Kidney capillary endothelial cell (primary cell): ENCODE measurements around the gene LHFPL2.
"Not testable (repeated sequence)": the region's sequence is repeated elsewhere in the genome, so short reads cannot be mapped to it uniquely, and the experiment has no call there.

Experiments used
- DNase-seq: peaks from one replicate; pipeline ENCODE4 v3.0.0-alpha.2; 2018; ENCODE audit warnings: low spot score

LHFPL2 gene

DNA sequence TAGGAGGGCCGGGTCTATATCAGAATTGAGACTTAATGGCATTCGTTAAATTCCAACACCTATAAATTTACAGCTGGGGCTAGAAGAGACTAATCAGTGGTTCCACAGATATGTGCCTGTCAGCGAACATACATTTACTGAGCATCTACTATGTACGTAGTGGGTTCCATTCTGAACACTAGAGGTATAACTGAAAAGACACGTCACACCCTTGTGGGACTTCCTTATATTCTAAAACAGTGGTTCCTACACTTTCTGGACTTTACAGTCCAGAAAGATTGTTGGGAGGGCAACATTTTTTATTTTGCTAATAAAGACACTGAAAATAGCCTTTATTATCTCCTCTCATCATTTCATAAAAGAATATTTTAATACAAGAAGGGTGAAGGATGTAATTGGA lies 147.7 kb downstream of the LHFPL2 start:
- no peak for DNase-seq

DNA sequence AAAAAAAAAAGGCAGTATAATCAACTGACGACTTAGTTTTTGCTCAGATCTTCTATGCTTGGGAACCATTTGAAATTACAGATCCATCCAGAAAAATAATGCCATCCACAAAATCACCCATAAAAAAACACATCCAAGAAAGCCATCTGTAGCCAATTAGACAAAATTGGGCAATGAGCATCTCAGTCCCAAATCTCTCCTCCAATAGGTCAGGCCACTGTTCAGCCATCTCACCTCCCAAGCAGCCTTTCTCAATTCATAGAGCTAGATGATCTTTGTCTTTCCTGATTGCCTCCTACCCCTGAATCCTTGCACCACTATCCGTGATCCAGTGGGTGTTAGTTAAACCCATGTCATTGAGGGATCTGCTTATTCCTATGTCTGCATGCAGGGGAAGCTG lies 148.5 kb downstream of the LHFPL2 start:
- no peak for DNase-seq

DNA sequence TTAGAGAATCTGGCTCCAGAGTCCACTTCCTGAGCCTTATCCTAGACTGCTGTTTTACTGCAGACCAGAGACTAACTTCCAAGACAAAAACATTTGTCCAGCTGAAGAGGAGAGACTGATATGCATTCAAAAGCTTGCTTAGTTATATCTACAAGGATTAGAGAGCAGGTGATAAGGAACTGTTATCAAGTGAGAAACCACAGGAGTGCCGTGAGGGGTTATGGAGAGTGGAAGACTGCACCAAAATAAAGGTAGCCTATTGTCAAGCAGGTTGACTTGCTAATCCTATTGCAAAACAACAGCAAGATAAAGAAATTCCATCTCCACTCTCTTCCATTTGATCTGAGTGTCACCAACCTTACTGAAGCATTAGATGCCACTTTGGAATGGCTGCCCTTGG lies 149.1 kb downstream of the LHFPL2 start:
- DNase-seq: no peak

DNA sequence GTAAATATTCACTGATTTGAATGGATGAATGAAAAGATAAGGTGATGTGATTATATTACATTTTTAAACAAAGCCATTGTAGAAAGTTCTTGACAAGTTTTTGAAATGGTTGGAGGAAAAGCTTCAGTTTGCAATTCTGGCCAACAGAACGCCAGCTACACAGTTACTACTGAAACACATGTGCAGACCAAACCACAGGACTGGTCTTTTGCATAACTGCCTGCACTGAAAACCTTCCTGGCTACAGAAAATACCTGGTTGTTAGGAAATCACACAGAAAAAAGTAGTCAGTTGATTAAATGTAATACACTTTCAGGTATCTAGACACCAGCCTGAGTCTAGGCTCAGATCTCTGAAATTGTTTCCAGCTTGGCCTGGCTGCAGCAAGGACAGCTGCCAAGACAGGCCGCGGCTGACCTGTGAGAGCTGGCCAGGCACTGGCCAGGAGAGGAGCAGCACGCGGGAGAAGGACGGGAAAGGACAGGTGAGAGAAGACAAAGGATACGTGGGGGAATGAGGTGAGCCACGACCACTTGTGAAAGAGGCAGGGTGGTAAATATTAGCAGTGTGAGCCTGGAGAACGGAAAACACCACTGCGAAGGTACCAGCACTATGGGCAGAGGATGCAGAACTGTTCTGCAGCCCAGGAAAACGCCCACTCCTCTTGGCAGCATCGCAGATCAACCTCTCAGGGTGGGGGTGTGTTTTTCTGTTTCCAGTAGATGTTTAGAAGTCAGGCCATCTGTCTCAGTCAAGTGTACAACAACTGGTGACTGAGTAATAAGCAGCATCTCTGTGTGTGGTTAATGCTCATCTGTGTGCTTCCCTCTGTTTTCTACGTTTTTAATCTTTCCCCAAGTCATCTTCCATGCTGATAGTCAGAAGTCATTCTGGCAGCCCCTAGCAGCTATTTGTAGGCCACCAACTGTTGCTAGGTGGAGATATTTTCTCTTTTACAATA lies 150.7 kb downstream of the LHFPL2 start:
- no peak for DNase-seq

DNA sequence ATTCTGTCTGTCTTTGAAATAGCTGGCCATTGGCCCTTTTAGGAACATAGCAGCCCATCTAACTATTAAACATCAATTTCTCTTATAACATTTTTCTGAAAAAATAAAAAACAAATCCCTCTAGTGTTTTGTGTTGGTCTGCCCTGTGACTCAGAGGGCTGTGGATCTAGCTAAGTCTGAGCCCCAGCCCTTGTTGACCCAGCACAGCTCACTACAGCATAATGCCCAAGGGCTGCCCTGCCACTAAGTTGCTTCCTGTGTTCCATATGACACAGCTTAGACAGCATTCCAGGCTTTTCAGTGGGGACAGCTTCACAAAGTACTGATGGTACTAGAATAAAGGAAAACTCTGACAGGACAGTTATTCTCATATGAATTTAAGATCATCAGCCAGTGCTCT lies 152.2 kb downstream of the LHFPL2 start:
- DNase-seq: peak; percentile 75

DNA sequence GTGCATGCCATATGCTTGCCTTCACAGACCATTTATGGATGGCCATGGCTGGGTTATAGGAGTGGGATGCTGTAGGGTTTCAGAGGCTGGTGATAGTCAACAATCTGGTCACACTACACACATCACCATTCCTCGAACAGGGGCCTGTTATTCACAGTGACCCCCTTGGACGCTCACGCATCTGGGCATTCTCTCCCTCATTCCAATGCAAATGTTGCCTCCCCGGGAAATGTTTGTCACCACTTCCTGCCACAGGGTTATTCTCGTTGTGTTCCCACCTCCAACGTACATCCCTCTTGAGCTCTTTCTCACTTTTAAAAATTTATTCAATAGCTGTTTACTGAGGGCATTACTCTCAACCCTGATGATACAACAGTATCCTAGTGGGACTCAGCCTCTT lies 152.8 kb downstream of the LHFPL2 start:
- DNase-seq: no peak

DNA sequence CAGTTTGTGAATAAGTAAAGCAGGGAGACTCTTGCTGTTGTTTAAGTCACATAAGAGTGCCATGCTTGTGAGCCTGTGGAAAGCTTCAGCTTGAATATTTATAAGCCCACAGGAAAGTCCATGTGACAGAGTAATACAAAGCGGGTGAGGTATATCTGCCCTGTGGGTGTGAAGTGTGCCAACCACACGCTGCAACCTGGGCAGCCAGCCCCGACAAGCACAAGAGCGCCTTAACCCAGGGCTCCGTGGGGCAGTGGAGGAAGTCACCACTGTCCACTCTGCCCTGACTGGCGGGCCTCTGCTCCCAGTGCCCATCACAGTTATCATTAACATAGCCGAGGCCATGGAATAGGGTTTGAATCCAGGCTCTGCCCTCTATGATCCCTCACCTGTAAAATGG lies 155.9 kb downstream of the LHFPL2 start:
- DNase-seq: no peak

DNA sequence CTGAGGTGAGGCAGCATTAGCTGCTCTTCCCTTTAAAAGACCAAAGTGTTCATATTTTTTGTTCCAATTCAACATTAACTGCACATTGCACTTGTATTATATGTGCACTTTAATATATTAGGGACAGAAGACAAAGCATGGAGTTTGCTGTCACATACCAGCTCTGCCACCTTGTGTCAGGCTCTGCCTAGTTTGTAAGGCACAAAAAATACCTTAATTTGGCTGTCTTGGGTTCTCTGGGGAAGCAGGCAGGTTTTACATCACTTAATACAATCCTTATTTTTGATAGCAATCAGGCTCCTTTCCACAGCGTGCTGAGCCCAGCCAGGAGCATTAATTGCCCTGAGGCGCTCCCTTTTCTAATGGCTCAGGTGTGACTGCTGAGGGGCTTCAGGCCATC lies 156.3 kb downstream of the LHFPL2 start:
- no peak for DNase-seq

DNA sequence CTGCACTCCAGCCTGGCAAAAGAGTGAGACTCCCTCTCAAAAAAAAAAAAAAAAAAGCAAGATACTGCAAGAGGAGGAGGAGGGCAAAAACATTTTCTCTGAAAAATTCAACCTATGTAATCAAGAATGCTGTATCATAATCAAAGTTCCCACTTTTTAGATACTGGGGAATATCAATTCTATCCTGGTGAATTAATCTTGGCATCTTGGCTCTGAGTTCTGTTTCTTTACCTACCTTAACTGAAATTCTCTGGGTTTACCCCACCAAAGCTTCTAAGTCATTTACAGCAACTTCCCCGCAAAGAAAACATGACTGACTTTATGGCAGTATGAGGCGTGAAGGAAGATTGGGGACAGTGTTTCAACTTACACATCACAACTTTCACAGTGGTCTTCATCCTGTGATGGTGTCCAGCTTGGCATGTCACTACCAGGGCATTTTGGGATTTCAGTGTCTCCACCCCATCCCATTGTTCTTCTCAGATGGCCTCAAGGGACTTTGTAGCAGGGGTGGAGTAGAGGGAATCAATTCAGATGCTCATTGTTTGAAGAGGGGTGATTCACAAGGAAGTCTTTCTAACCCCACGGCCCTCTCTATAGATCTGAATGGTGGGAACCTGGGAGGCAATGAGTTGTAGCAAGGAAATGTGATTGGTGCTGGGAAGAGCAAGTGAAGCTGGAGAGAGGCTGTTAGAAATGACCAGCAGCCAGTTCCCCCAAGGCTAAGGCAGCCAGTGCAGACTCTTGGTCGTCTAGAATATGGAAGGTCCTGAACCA lies 157.7 kb downstream of the LHFPL2 start:
- DNase-seq: peak; percentile 58

DNA sequence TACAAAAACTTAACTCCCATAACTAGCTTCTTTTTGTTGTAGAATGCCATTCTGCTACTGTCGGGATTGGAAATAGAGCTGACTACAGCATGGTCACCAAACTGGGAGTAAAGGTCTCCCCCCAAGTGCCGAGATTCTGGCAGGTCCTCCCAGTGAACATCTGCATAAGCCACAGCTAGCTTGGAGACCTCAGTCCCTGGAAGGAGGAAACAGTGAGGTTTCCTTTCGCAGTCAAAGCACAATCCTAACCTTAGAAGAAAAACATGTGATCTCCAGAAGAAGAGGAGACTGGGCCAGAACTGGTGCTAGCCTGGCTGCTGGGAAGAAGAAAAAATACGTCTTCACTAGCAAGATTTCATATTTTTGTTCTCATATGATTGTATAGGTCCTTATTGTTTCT lies 160.7 kb downstream of the LHFPL2 start:
- no peak for DNase-seq

DNA sequence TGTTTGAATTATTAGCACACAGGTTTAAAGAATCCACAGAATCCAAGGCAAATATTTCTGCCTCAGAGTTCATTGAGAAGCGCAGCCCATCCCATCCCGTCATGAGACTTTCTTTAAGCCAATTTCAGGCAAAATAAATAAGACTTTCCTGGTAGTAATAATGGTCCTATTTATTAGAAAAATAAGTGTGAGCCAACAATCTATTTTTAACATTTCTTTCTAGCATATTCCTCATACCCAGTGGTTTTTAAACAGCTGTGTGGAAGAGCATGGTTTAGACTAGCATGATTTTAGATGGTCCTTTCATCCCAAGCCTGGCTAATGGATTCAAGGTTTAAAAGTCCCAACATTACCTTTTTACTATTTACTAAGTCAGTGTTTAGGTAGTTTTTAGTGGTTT lies 162.4 kb downstream of the LHFPL2 start:
- DNase-seq: no peak

DNA sequence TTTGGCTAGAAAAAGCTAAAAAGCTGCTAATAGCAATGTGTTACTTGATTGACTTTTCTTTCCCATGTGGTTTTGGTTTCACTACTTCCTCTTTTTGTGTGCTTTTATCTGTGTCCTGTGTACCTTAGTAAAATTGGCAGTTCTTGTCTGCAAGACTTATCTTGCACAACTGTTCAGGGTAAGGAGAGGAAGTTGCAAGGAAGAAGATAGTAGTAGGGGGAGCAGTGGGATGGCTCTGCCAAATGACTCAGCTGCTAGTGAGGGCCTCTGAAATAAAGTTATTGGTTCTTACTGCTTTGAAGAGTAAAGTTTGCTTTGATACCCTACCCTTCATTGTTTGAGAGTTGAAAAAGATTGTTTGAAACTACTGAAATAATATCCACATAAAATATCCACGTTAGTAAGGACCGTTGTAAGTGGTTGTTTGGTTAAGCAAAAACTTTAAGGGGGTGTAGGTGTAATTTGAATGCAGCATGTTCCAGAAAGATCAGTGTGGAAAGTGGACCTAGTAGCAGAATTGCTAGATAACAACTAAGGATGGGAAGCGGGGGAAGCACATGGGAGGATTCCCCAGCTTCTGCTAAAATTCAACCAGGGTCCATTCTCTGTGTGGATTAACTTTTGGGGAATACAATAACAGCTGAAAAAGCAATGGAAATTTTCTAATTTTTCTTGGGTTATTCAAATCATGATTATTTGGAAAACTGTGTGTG lies 164.6 kb downstream of the LHFPL2 start:
- no peak for DNase-seq

DNA sequence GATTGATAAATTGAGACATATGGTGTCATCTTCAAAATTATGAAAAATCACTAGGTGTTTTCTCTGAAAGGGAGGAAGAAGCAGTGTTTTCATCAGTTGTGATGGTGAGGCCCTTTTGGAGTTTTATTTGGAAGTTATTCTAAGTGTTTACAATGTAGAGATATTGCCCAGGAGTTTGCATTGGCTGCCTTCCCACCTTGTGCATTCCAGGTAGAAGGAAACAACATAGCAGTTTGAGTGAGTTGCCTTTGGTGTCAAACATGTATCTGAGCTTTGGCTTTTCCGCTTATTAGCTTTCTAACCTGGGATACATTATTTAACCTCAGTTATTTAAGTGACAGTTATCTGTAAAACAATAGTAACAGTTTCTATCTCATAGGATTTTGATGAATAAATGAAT lies 165.6 kb downstream of the LHFPL2 start:
- no peak for DNase-seq

DNA sequence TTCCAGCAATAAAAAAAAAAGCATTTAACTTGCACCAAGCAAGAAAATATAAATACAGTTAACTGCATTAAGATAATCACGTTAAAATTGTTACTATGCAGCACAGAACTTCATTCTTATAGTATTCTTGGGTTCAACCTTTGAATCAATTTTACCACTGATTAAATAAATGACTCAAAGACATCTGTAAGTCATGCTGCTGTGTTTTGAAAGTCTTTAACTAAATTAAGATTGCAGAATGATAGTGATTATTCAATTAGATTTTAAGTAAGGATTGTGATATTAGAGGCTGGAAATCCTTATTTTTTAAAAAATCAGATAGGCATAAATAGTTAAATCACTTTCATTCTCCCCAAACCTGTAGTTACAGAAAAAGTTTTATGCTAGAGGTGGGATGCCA lies 171.8 kb downstream of the LHFPL2 start:
- DNase-seq: no peak

DNA sequence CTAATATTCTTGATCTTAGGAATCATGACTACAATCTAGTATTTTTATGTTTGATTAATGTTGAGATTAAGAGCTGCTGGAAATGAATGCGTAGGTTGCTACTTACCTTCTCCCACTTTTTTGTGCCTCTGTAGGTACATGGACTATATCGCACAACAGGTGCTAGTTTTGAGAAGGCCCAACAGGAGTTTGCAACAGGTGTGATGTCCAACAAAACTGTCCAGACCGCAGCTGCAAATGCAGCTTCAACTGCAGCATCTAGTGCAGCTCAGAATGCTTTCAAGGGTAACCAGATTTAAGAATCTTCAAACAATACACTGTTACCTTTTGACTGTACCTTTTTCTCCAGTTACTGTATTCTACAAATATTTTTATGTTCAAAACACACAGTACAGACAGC lies 173.2 kb downstream of the LHFPL2 start:
- no peak for DNase-seq

DNA sequence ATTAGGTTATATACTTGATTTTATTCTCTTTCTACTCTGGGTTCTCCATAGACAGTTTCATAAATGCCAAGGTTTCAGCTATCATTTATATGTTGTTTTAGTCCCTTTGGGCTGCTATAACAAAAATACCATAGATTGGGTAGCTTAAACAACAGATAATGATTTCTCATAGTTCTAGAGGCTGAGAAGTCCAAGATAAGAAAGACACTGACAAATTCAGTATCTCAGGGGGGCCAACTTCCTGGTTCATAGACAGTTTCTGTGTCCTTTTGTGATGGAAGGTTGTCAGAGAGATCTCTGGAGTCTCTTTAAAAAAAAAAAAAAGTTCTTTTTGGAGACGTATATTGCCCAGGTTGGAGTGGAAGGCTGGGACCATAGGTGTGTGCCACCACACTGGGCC lies 174.8 kb downstream of the LHFPL2 start:
- no peak for DNase-seq

DNA sequence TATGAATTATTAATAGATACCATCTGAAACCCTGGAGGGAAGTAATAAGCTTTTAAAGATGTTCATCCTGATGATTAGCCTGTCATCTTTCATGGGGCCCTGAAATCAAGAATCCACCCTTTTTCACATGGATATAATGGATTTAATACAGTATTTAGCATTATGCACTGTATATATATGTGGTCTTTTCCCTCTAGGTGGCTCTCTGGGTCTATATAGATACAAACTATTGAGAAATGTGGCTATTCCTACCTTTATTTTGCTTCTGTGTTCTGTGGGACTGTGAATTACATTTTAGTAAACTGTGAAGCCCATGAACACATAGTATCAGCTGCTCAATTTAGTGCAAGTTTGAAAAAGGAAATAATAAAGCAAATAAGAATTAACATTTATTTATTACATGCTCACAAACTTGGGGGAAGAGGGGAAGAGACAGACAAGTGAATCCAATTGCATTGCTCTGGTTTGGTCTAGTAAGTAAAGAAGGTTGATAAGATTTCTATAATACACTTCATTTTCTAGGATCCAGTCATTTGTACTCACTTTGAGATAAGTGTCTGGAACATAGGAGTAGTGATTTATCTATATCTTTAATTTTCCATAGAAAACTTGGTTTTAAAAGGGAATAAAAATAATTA lies 176.0 kb downstream of the LHFPL2 start:
- no peak for DNase-seq

DNA sequence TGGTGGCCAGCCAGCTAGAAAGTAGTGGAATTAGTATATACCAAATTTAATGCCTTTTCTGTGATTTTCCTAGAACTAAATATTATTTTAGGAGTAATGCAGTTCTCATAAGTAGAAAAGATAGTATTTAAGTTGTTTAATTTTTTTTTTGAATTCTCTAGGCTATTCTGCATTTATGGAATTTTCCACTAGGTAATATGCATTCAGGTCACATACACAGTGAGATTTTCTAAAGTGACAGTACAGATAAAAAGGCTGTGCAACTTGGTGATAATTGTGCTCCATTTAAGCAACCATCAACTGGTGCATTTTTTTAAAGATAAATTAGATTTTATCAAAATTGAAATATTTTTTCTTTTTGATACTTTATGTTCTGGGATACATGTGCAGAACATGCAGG lies 176.7 kb downstream of the LHFPL2 start:
- DNase-seq: no peak

DNA sequence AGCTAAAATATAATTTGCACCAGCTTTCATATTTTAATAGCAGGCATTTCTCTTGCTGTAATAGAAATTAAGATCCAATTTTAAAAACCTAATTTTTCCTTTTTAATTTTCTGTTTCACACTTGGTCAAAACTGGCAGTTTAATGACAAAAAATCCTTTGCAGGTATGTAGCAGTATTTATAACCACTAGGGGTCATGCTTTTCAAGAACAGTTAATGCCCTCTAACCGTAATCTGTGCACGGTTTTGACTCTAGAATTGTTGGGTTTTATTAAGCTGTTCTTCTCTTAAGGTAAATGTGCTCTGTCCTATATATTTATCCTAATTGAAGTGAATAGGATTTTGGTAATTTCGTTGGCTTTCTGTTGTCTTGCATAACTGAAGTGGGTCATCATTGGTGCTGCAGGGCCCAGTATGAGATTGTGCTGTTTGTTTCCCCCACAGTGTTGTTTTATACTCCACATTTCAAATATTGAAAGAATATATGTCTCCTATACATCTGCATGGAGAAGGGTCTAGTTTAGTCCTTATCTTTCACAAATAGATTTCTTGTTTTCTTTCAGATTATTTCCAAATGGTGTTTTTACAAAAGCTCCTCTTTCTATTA lies 180.7 kb downstream of the LHFPL2 start:
- peak; percentile 51 for DNase-seq

DNA sequence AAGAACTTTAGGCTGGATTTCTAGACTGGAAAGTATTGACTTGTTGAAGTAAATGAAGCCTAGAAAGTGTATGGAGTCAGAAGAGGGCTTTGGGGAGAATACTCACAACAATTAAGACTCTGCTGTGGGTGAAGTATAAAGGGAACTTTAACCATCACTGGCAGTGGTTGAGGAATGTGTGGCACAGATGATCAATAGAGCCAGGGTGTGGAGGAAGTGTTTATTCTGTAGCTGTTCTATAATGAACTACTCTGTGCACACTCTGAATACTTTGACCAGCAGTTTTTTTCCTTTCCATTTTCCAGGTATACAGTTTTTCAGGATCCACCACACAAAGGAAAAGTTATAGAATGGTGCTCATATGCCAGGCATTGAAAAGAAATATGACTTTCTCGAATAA lies 181.4 kb downstream of the LHFPL2 start:
- no peak for DNase-seq

DNA sequence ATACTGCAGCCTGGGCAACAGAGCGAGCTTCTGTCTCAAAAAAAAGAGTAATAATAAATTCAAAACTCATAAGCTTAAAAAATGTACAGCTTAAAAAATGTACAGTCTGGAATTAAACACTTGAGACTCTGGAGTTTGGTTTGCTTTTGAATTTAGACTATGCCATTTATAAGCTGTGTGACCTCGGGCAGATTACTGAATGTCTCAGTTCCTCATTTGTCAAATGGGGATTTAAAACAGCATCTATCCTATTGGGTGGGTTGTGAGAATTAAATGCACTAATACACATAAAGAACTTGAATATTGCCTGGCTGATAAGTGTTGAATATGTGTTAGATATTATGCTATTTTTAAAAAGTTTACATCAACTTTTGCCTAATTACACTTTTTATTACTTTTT lies 189.7 kb downstream of the LHFPL2 start:
- no peak for DNase-seq

DNA sequence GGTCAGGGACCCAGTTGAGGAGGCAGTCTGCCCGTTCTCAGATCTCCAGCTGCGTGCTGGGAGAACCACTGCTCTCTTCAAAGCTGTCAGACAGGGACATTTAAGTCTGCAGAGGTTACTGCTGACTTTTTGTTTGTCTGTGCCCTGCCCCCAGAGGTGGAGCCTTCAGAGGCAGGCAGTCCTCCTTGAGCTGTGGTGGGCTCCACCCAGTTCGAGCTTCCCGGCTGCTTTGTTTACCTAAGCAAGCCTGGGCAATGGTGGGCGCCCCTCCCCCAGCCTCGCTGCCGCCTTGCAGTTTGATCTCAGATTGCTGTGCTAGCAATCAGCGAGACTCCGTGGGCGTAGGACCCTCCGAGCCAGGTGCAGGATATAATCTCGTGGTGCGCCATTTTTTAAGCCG lies 191.1 kb downstream of the LHFPL2 start:
- DNase-seq: not testable (repeated sequence)
